AG09309 (cell line): Measurements from ENCODE around the gene PPIA.

Experiments
- DNase-seq: peaks from one replicate; pipeline ENCODE4 v3.0.0-alpha.2; 2010; ENCODE audit warnings: low read depth
- H3K4me3 ChIP-seq: 2 replicates; pipeline ENCODE4 v1.5.1; 2011; ENCODE audit warnings: mild to moderate bottlenecking, low read depth, low read length, moderate library complexity; ENCODE audit not compliant: control insufficient read depth
- TF ChIP-seq, protein P1 (sequence below): IDR thresholded peaks from 2 replicates; pipeline ENCODE4 v1.5.1; 2011; ENCODE audit warnings: mild to moderate bottlenecking, low read depth, low read length, inconsistent platforms; ENCODE audit not compliant: insufficient read depth, control insufficient read depth; ENCODE audit errors: missing control alignments

Gene PPIA

DNA sequence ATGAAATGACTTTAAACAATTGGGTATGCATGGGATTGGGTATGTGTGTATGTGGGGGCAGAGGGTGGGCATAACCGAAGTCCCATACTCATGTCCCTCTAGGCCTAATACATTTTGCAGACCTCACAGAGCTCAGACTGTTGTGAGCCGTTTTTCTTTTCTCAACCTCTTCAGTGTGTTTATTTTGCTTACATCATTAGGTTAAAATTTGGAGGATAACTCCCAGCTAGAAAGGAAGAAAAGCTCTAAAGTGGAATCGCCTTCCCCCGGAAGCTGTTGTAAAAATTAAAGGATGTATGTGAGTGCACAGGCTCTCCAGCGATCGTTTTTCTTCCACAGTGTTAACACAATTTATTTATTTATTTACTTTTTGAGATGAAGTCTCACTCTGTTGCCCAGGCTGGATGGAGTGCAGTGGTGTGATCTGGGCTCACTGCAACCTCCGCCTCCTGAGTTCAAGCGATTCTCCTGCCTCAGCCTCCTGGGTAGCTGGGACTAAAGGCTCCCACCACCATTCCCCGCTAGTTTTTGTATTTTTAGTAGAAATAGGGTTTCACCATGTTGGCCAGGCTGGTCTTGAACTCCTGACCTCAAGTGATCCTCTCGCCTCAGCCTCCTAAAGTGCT lies 52.9 kb downstream of the PPIA start:
- TF ChIP-seq, protein P1, sequence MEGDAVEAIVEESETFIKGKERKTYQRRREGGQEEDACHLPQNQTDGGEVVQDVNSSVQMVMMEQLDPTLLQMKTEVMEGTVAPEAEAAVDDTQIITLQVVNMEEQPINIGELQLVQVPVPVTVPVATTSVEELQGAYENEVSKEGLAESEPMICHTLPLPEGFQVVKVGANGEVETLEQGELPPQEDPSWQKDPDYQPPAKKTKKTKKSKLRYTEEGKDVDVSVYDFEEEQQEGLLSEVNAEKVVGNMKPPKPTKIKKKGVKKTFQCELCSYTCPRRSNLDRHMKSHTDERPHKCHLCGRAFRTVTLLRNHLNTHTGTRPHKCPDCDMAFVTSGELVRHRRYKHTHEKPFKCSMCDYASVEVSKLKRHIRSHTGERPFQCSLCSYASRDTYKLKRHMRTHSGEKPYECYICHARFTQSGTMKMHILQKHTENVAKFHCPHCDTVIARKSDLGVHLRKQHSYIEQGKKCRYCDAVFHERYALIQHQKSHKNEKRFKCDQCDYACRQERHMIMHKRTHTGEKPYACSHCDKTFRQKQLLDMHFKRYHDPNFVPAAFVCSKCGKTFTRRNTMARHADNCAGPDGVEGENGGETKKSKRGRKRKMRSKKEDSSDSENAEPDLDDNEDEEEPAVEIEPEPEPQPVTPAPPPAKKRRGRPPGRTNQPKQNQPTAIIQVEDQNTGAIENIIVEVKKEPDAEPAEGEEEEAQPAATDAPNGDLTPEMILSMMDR: no peak
- H3K4me3 ChIP-seq: no peak overlapping the region; the same call in 1 of the 2 replicates
- DNase-seq: no peak

DNA sequence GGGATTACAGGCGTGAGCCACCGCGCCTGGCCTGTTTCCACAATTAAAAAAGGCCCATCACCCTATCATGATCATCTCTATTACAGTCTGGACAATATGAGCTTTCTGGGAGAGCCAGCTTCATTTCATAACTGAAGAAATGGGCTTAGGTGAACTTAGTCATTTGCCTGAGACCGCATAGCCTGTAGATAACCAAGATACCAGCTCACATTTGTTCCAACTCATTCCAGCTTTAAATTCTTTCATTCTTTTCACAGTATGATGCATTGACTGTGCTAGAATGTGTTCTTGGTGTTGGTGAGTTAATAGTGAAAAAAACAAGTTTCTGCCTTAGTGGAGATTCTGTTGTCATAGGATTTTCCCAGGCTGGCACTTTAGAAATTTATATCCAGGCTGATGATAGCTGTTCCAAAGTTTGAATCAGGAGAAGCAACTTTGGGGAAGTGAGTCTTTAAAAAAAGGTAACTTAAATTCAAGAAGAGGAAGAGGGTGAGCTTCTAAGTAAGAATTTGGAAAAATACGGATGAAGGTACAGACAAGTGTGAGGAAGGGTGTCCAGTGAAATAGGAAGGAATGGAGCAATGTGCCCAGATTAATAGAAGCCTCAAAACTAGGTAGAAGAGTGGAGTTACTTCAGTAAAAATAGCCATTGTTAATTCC lies 53.5 kb downstream of the PPIA start:
- TF ChIP-seq, protein P1: no peak
- no peak for DNase-seq
- H3K4me3 ChIP-seq: no peak overlapping the region

DNA sequence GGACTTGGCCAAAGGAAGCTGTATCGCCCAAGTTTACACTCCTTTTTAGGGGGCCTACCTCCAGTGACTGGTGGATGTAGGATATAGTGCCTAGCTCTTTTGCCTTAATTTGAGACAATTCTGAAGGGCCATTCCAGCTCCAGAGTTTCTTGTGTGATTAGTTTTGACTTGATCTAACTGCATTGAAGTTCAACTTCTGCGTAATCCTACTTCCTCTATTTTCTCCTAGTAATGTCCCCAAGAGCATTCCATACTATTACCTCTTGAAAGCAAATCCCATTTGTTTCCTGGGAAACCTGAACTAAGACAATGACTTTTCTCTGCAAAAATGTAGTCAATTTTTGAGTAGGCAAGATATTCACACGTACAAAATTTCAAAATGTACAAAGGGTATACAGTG lies 56.1 kb downstream of the PPIA start:
- DNase-seq: no peak
- TF ChIP-seq, protein P1: no peak
- no peak overlapping the region for H3K4me3 ChIP-seq
